MCF 10A (cell line): ENCODE results near the gene TAF8. TPM values are rescaled to one million over a fixed set of nuclear protein-coding genes. Genes with fewer than 3 reads are reported as not detected.
"Not testable (repeated sequence)": the region's sequence is repeated elsewhere in the genome, so short reads cannot be mapped to it uniquely, and the experiment has no call there.

Experiments
- BruUV-seq: library from RNA; stranded (reverse); fragments of 400-500 nt; replicated peaks from 2 replicates; lab custom pipeline; 2021; lab: Mats Ljungman, UMichigan
- CTCF ChIA-PET: fragments of 300-600 bp; sonication (Branson Sonifier 250); formaldehyde crosslinking; extraction: SDS; loops from one replicate; lab custom pipeline; 2021; ENCODE audit warnings: antibody characterized with exemption, inconsistent platforms; lab: Yijun Ruan, JAX
- POLR2A ChIA-PET: fragments of 300-600, 350-650 bp; sonication (Branson Sonifier 250); formaldehyde crosslinking; extraction: SDS; loops from one replicate; lab custom pipeline; 2020; ENCODE audit warnings: antibody characterized with exemption, inconsistent platforms; lab: Yijun Ruan, JAX
- DNase-seq: peaks from one replicate; pipeline ENCODE4 v3.0.0-alpha.2; 2018; ENCODE audit not compliant: unreplicated experiment
- H3K27ac Mint-ChIP-seq: one replicate; pipeline ENCODE4 v1.8.0; 2022; ENCODE audit warnings: mild to moderate bottlenecking, low read depth, mixed read lengths; ENCODE audit not compliant: unreplicated experiment
- H3K27me3 Mint-ChIP-seq: one replicate; pipeline ENCODE4 v1.8.0; 2022; ENCODE audit warnings: mixed read lengths; ENCODE audit not compliant: insufficient read depth, unreplicated experiment
- H3K36me3 Mint-ChIP-seq: one replicate; pipeline ENCODE4 v1.8.0; 2022; ENCODE audit warnings: mild to moderate bottlenecking, moderate library complexity, mixed read lengths; ENCODE audit not compliant: insufficient read depth, unreplicated experiment
- H3K4me1 Mint-ChIP-seq: one replicate; pipeline ENCODE4 v1.8.0; 2022; ENCODE audit warnings: mixed read lengths; ENCODE audit not compliant: insufficient read depth, unreplicated experiment
- H3K4me3 Mint-ChIP-seq: one replicate; pipeline ENCODE4 v1.8.0; 2022; ENCODE audit warnings: mild to moderate bottlenecking, moderate library complexity, mixed read lengths; ENCODE audit not compliant: unreplicated experiment
- H3K9me3 Mint-ChIP-seq: one replicate; pipeline ENCODE4 v1.8.0; 2022; ENCODE audit warnings: mixed read lengths; ENCODE audit not compliant: unreplicated experiment
- CTCF ChIP-seq: fragments of 200-600 bp; IDR thresholded peaks from one replicate; pipeline ENCODE4 v1.8.0; 2022; ENCODE audit warnings: antibody characterized with exemption, mild to moderate bottlenecking; ENCODE audit not compliant: unreplicated experiment
- intact Hi-C: fragments of 100-400 bp; cut with micrococcal nuclease; formaldehyde crosslinking; loops from 2 replicates; pipeline ENCODE4 v1.14.1; 2022
- total RNA-seq: library from RNA; stranded (reverse); gene quantifications from 2 replicates; pipeline ENCODE4 v1.2.3, GENCODE V29; 2022

The TAF8 gene
- total RNA-seq, 1 experiment from 2014 or later, result 23.8 TPM

- Mint-ChIP-seq H3K36me3 (peaks cover 85% of the 10 kb centered on the region), H3K4me3 (no peak overlapping the region), H3K4me1 (peaks cover 21% of the 10 kb centered on the region), H3K27ac (no peak overlapping the region), H3K27me3 (no peaks in the 10 kb centered on the region), H3K9me3 (no peaks in the 10 kb centered on the region)
- ChIA-PET CTCF (interaction anchor here (1.1 to 4.7 kb wide), 2 partner anchors 13 to 662 kb away, joined by 3 to 27 read pairs; no protein-coding TSS in a partner anchor), POLR2A (interaction anchor here (1.0 kb wide), 1 partner anchor 243 kb away, joined by 4 read pairs; the partner anchor contains the start of gene TOMM6)
- no peak for DNase-seq
- no peak for TF ChIP-seq CTCF
- BruUV-seq, result no TSS peak
- intact Hi-C loops, result no loop called here
Observed at GRCh38 chr6:42030585-42031506, 19.5 kb upstream of the TAF8 start.

- Mint-ChIP-seq H3K36me3 (peaks cover 77% of the 10 kb centered on the region), H3K9me3 (no peaks in the 10 kb centered on the region), H3K27ac (no peak overlapping the region), H3K4me1 (peaks cover 16% of the 10 kb centered on the region), H3K4me3 (no peak overlapping the region), H3K27me3 (no peaks in the 10 kb centered on the region)
- DNase-seq, result no peak
- BruUV-seq, result no TSS peak
- ChIA-PET CTCF (interaction anchor here (4.7 kb wide), 1 partner anchor 12 kb away, joined by 27 read pairs; no protein-coding TSS in a partner anchor), POLR2A (interaction anchor here (1.0 kb wide), 1 partner anchor 88 kb away, joined by 3 read pairs; no protein-coding TSS in a partner anchor)
- intact Hi-C loops, result no loop called here
- TF ChIP-seq CTCF, result no peak
Observed at GRCh38 chr6:42032366-42032765, 18.0 kb upstream of the TAF8 start.

GRCh38 chr6:42037669-42038068 lies 12.7 kb upstream of the TAF8 start:
- DNase-seq, H3K27me3 Mint-ChIP-seq, intact Hi-C loops, CTCF ChIA-PET, H3K4me3 Mint-ChIP-seq, H3K27ac Mint-ChIP-seq, BruUV-seq, H3K9me3 Mint-ChIP-seq: not testable (repeated sequence)
- POLR2A ChIA-PET, result interaction anchor here (1.0 to 1.6 kb wide), 2 partner anchors 96 to 117 kb away, joined by 4 read pairs; partner anchors contain the start of genes BYSL, CCND3 and MED20
- Mint-ChIP-seq H3K4me1 (peaks cover 11% of the 10 kb centered on the region), H3K36me3 (peaks cover 52% of the 10 kb centered on the region)

- POLR2A ChIA-PET, result interaction anchor here (1.6 kb wide), 1 partner anchor 96 kb away, joined by 4 read pairs; the partner anchor contains the start of gene CCND3
- Mint-ChIP-seq H3K27me3 (no peaks in the 10 kb centered on the region), H3K27ac (peak overlapping the region; percentile 35), H3K36me3 (peaks cover 47% of the 10 kb centered on the region), H3K9me3 (no peaks in the 10 kb centered on the region), H3K4me1 (peaks cover 7% of the 10 kb centered on the region), H3K4me3 (no peak overlapping the region)
- TF ChIP-seq CTCF, result no peak
- no peak for DNase-seq
- CTCF ChIA-PET, result interaction anchor here (0.7 kb wide), 1 partner anchor 247 kb away, joined by 3 read pairs; no protein-coding TSS in a partner anchor
- BruUV-seq, result no TSS peak
- intact Hi-C loops, result no loop called here
Observed at GRCh38 chr6:42038163-42038562, 12.2 kb upstream of the TAF8 start.
